ENCODE results near the gene NAALADL2.

The NAALADL2 gene

DNA sequence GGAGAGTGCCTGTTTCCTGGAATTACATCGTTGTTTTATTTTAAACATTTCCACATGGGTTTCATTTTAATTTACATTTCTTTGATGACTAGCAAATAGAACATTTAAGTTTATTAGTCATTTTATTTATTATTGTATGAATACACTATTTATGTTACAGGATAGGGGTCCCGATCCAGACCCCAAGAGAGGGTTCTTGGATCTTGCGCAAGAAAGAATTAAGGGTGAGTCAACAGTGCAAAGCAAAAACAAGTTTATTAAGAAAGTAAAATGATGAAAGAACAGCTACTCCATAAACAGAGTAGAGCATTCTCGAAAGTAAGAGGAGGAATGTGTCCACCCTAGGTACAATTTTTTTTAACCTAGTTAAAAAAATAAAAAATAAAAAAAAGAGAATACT lies 539.5 kb downstream of the NAALADL2 start:
- TF ChIP-seq, protein P1, sequence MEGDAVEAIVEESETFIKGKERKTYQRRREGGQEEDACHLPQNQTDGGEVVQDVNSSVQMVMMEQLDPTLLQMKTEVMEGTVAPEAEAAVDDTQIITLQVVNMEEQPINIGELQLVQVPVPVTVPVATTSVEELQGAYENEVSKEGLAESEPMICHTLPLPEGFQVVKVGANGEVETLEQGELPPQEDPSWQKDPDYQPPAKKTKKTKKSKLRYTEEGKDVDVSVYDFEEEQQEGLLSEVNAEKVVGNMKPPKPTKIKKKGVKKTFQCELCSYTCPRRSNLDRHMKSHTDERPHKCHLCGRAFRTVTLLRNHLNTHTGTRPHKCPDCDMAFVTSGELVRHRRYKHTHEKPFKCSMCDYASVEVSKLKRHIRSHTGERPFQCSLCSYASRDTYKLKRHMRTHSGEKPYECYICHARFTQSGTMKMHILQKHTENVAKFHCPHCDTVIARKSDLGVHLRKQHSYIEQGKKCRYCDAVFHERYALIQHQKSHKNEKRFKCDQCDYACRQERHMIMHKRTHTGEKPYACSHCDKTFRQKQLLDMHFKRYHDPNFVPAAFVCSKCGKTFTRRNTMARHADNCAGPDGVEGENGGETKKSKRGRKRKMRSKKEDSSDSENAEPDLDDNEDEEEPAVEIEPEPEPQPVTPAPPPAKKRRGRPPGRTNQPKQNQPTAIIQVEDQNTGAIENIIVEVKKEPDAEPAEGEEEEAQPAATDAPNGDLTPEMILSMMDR (conservative IDR thresholded peaks at IDR 0.05; ENCODE audit: control insufficient read depth, insufficient read depth, low read depth, low read length): no peak
- H3K4me3 ChIP-seq (ENCODE audit: control insufficient read depth, low read depth, low read length): no peak overlapping the region
- peak; percentile 74 for DNase-seq (ENCODE audit: low read depth)

DNA sequence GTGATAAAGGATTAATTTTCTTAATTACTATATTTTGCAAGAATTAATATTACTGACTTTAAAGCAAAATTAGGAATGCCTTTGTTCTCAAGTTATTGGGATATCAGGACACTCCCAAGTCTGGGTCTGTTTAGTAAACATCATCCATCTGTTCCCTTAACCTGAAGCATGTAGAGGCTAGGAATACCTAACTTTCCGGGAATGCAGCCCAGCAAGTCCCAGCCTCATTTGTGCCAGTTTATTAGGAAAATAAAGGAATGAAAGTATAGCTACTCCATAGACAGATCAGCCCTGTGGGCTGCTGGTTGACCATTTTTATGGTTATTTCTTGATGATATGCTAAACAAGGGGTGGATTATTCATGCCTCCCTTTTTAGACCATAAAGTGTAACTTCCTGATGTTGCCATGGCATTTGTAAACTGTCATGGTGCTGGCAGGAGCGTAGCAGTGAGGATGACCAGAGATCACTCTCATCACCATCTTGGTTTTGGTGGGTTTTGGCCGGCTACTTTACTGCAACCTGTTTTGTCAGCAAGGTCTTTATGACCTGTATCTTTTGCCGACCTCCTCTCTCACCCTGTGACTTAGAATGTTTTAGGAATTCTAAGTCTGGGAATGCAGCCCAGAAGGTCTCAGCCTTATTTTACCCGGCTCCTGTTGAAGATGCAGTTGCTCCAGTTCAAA lies 540.2 kb downstream of the NAALADL2 start:
- no peak overlapping the region for H3K4me3 ChIP-seq (ENCODE audit: control insufficient read depth, low read depth, low read length)
- no peak for DNase-seq (ENCODE audit: low read depth)
- TF ChIP-seq, protein P1 (conservative IDR thresholded peaks at IDR 0.05; ENCODE audit: control insufficient read depth, insufficient read depth, low read depth, low read length): no peak

DNA sequence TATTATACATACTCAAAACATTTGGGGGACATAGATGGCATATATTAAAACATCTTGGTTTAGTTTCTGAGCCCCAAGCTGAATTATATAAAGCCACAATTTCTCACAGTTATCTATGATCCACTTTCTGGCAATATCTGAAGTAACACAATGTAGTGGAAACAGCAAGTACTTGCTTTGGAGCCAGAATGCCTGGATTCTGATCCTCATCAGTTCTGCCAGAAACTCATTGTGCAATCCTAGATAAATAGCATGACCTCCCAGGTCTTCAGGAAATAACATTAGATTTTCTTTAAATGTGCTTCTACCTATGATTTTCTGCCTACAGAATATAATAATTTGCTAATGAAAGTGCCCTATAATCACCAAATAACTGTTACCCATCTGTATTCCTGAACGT lies 544.9 kb downstream of the NAALADL2 start:
- peak; percentile 47 for DNase-seq (ENCODE audit: low read depth)

DNA sequence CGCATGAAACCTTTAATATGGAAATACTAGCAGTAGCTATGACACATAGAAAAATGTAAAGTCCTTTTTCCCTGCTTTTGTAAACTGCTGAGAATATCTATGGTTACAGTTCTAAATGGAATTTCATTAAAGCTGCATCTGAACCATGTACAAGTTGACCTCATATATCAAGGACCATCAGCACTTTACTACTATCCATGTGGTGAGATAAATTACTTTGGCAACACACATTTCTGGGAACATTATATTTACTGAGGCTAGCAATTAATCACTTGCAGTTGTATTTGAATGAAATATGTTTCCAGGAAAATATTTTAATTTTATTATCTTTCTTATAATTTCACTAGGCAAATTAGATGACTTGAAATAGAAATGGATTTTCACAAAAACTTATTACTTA lies 545.5 kb downstream of the NAALADL2 start:
- peak; percentile 14 for DNase-seq (ENCODE audit: low read depth)
- TF ChIP-seq, protein P1 (conservative IDR thresholded peaks at IDR 0.05; ENCODE audit: control insufficient read depth, insufficient read depth, low read depth, low read length): no peak
- no peak overlapping the region for H3K4me3 ChIP-seq (ENCODE audit: control insufficient read depth, low read depth, low read length)

More for the DNA sequence above, 544.9 kb downstream of the NAALADL2 start:
- H3K4me3 ChIP-seq (ENCODE audit: control insufficient read depth, low read depth, low read length): no peak overlapping the region
- TF ChIP-seq, protein P1 (conservative IDR thresholded peaks at IDR 0.05; ENCODE audit: control insufficient read depth, insufficient read depth, low read depth, low read length): no peak

DNA sequence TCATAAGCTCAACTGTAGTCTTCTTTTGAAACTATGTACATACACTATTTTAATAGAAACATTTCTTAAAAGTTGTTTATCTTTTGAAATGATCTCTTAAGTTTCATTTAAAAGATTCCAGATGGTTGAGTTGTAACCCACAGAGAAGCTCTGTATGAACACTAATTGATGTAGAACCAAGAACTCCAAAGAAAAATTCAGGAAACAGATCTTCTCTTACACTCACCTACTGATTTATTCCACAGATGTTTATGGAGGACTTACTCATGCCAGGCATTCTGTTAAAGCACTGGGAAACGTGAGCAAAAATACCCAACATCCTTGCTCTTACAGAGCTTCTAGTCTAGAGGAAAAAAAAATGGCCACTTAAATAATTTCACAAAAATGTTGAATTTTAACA lies 551.1 kb downstream of the NAALADL2 start:
- peak; percentile 56 for DNase-seq (ENCODE audit: low read depth)
- TF ChIP-seq, protein P1 (conservative IDR thresholded peaks at IDR 0.05; ENCODE audit: control insufficient read depth, insufficient read depth, low read depth, low read length): no peak
- no peak overlapping the region for H3K4me3 ChIP-seq (ENCODE audit: control insufficient read depth, low read depth, low read length)

DNA sequence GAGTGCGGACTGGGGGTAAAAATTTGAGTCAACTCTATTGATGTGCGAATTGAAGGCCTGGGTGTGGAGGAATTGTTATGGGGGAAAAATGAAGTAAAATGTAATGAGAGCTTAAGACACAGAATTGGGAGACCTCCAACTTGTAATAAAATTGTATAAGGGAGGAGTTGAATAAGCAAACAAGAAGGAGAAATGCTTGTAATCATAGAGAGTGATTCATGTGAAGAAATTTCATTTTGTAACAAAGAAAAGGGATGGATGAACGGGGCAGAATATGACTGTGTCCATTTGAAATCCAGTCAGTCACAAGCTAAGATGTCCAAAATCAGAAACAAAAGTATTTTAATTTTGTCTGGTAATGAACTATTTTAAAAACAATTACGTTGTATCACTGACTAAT lies 552.3 kb downstream of the NAALADL2 start:
- no peak for DNase-seq (ENCODE audit: low read depth)
- H3K4me3 ChIP-seq (ENCODE audit: control insufficient read depth, low read depth, low read length): no peak overlapping the region
- TF ChIP-seq, protein P1 (conservative IDR thresholded peaks at IDR 0.05; ENCODE audit: control insufficient read depth, insufficient read depth, low read depth, low read length): no peak

All from fibroblast of mammary gland (primary cell).